ENCODE data around the gene LRRC34.

LRRC34 gene

GRCh38 chr3:169790687-169791429 is 21.8 kb downstream of the LRRC34 start:
- Mint-ChIP-seq H3K4me1 (ENCODE audit: low read depth) (peaks cover 14% of the 10 kb centered on the region), H3K27me3 (ENCODE audit: low read depth) (no peaks in the 10 kb centered on the region), H3K9me3 (no peaks in the 10 kb centered on the region), H3K4me3 (no peak overlapping the region), H3K27ac (no peak overlapping the region), H3K36me3 (ENCODE audit: low read depth) (peaks cover 42% of the 10 kb centered on the region)
- DNase-seq (ENCODE audit: low spot score) = no peak

- no peaks in the 10 kb centered on the region for H3K27me3 Mint-ChIP-seq (ENCODE audit: low read depth)
- H3K36me3 Mint-ChIP-seq (ENCODE audit: low read depth) = peaks cover 45% of the 10 kb centered on the region
- no peak overlapping the region for H3K27ac Mint-ChIP-seq
- no peak overlapping the region for H3K4me3 Mint-ChIP-seq
- H3K9me3 Mint-ChIP-seq = no peaks in the 10 kb centered on the region
- H3K4me1 Mint-ChIP-seq (ENCODE audit: low read depth) = peaks cover 13% of the 10 kb centered on the region
- DNase-seq (ENCODE audit: low spot score) = no peak
These were observed 22.5 kb downstream of the LRRC34 start for GRCh38 chr3:169790219-169790618.

GRCh38 chr3:169787791-169788190 is 24.9 kb downstream of the LRRC34 start:
- H3K36me3 Mint-ChIP-seq (ENCODE audit: low read depth) = peaks cover 43% of the 10 kb centered on the region

GRCh38 chr3:169787120-169787519 is 25.6 kb downstream of the LRRC34 start:
- H3K27ac Mint-ChIP-seq = no peak overlapping the region
- H3K27me3 Mint-ChIP-seq (ENCODE audit: low read depth) = no peaks in the 10 kb centered on the region
- H3K9me3 Mint-ChIP-seq = no peaks in the 10 kb centered on the region
- peaks cover 17% of the 10 kb centered on the region for H3K4me1 Mint-ChIP-seq (ENCODE audit: low read depth)
- peaks cover 43% of the 10 kb centered on the region for H3K36me3 Mint-ChIP-seq (ENCODE audit: low read depth)
- DNase-seq (ENCODE audit: low spot score) = no peak
- no peak overlapping the region for H3K4me3 Mint-ChIP-seq

More at GRCh38 chr3:169787791-169788190, 24.9 kb downstream of the LRRC34 start:
- Mint-ChIP-seq H3K9me3 (no peaks in the 10 kb centered on the region), H3K27ac (no peak overlapping the region), H3K27me3 (ENCODE audit: low read depth) (no peaks in the 10 kb centered on the region), H3K4me3 (no peak overlapping the region), H3K4me1 (ENCODE audit: low read depth) (peaks cover 15% of the 10 kb centered on the region)
- no peak for DNase-seq (ENCODE audit: low spot score)

DNA sequence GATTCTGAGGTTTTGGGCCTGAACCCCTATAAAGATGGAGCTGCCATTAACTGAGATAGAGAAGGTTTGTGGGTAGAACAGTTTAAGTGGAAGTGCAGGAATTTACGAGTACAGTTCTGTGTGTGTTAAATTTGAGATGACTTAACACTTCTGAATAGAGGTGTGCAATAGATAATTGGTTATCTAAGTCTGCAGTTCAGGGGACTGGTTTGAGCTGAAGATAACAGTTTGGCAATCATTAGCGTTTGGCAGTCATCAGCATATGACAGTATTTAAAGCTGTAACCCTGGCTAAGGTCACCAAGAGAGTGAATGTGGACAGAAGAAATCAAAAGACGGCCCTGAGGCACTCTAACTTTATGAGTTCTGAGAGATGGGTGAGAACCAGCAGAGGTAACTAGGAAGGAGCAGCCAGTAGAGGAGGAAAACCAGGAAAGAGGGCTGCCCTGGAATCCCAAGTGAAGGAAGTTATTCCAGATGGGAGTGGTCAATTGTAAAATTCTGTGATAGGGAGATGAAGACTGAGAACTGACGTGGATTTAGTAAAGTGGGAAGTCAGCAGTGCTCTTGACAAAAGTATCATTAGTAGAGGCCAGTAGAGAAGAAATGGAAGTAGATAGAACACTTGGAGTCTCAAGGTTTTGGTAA is 31.4 kb downstream of the LRRC34 start:
- peak overlapping the region; percentile 67 for H3K27ac Mint-ChIP-seq
- H3K9me3 Mint-ChIP-seq = no peaks in the 10 kb centered on the region
- peaks cover 39% of the 10 kb centered on the region for H3K4me1 Mint-ChIP-seq (ENCODE audit: low read depth)
- peaks cover 55% of the 10 kb centered on the region for H3K36me3 Mint-ChIP-seq (ENCODE audit: low read depth)
- DNase-seq (ENCODE audit: low spot score) = no peak
- peak overlapping the region; percentile 75 for H3K4me3 Mint-ChIP-seq
- no peaks in the 10 kb centered on the region for H3K27me3 Mint-ChIP-seq (ENCODE audit: low read depth)

DNA sequence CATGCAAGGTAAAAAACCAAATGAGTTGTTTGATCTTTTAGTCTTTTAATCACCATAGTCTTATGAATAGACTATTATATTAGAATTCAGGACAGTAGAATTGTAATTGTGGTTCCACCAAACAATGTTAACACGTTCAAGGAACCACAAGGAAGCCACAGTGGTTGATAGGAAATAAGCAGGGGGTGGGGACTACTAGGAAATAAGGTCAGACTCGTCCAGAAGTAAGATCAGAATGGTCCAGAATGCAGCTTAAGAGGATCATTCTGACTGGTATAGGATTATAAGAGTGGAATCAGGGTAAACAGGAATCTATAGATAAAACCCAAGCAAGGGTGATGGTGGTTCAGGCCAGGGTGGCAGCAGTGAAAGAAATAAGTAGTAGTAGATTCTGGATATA is 32.0 kb downstream of the LRRC34 start:
- H3K36me3 Mint-ChIP-seq (ENCODE audit: low read depth) = peaks cover 54% of the 10 kb centered on the region

DNA sequence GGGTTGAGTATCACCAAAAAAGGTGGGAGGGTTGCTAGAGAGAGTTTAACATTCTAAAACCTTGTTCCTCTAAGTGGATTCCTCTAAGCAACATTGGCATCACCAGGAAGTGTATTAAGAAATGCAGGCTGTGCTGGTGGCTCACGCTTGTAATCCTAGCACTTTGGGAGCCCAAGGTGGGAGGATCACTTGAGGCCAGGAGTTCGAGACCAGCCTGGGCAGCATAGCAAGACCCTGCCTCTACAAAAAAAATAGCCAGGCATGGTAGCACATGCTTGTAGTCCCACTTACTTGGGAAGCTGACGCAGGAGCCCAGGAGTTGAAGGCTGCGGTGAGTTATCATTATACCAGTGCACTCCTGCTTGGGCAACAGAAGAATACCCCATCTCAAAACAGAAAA is 34.9 kb downstream of the LRRC34 start:
- Mint-ChIP-seq H3K4me3 (no peak overlapping the region), H3K27me3 (ENCODE audit: low read depth) (no peaks in the 10 kb centered on the region), H3K4me1 (ENCODE audit: low read depth) (peaks cover 56% of the 10 kb centered on the region), H3K27ac (no peak overlapping the region), H3K9me3 (no peaks in the 10 kb centered on the region), H3K36me3 (ENCODE audit: low read depth) (peaks cover 67% of the 10 kb centered on the region)
- no peak for DNase-seq (ENCODE audit: low spot score)

More for the DNA sequence above, 32.0 kb downstream of the LRRC34 start:
- no peak for DNase-seq (ENCODE audit: low spot score)
- H3K9me3 Mint-ChIP-seq = no peaks in the 10 kb centered on the region
- H3K27me3 Mint-ChIP-seq (ENCODE audit: low read depth) = no peaks in the 10 kb centered on the region
- peak overlapping the region; percentile 75 for H3K4me3 Mint-ChIP-seq
- peaks cover 43% of the 10 kb centered on the region for H3K4me1 Mint-ChIP-seq (ENCODE audit: low read depth)
- peak overlapping the region; percentile 67 for H3K27ac Mint-ChIP-seq

DNA sequence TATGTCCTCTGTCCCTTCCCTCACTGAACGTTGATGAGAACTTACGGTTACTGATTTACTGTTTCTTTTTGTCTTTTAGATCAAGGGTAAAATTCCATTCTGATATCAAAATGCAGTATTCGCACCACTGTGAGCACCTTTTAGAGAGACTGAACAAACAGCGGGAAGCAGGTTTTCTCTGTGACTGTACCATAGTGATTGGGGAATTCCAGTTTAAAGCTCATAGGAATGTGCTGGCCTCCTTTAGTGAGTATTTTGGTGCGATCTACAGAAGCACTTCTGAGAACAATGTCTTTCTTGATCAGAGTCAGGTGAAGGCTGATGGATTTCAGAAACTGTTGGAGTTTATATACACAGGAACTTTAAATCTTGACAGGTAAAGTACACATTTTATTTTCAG is 38.5 kb downstream of the LRRC34 start:
- Mint-ChIP-seq H3K4me1 (ENCODE audit: low read depth) (peaks cover 43% of the 10 kb centered on the region), H3K36me3 (ENCODE audit: low read depth) (peaks cover 42% of the 10 kb centered on the region), H3K9me3 (no peaks in the 10 kb centered on the region), H3K27me3 (ENCODE audit: low read depth) (no peaks in the 10 kb centered on the region), H3K27ac (peak overlapping the region; percentile 100), H3K4me3 (peak overlapping the region; percentile 96)
- no peak for DNase-seq (ENCODE audit: low spot score)

DNA sequence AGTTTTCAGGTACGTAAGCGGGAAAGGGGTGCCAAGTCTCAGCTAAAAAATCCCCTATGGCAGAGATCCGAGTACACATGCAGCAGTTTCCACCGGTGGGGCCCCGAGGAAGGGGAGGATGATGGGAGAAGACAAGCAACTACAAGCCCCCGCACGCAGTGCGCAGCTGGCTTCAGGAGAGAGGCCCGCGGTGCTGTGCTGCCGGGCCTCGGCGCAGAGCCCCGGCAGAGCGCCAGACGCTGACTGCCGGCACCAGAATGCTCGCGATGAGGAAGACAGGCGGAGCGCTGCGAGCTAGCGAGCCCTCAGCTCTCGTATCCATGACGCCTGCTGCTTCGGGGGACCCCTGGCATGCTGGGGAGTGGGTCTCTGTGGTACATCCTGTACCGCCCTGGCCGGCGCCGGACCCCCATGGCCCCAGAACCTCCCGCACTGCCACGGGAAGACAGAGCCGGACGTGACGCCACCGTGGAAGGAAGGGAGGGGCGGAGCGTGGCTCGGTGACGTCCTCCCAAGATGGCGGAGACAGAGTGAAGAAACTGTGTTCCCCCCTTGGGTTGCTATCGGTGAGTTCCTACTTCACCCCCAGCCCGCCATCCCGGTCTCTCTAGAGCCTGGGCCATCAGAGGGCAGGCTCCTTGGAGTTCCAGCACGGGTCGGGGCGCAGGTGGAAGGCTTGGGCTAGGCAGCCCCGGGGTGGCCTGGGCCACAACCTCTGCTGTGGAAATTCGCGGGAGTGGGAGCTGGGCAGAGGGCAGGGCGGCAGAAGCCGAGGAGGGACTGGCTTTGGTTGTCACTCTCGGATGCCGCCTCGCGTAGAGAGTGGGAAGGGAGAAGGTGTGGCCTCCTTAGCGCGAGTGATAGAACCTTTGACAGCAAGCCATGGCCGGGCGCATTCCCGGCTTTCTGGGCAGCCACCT is 39.5 kb downstream of the LRRC34 start, which contains the start of gene MYNN:
Gene MYNN, plus strand, starts transcription at position 500 of the 920 bp plus-strand sequence. CDS start 900 bp downstream, outside the sequence.
- peaks cover 38% of the 10 kb centered on the region for H3K4me1 Mint-ChIP-seq (ENCODE audit: low read depth)
- H3K36me3 Mint-ChIP-seq (ENCODE audit: low read depth) = peaks cover 36% of the 10 kb centered on the region
- H3K4me3 Mint-ChIP-seq = peak within 1 kb of the TSS; percentile 96
- H3K27ac Mint-ChIP-seq = peak within 1 kb of the TSS; percentile 100
- H3K27me3 Mint-ChIP-seq (ENCODE audit: low read depth) = no peaks in the 10 kb centered on the region
- DNase-seq (ENCODE audit: low spot score) = peak; percentile 92
- no peaks in the 10 kb centered on the region for H3K9me3 Mint-ChIP-seq

GRCh38 chr3:169772305-169772896 is 40.3 kb downstream of the LRRC34 start:
- no peak for DNase-seq (ENCODE audit: low spot score)
- peaks cover 30% of the 10 kb centered on the region for H3K36me3 Mint-ChIP-seq (ENCODE audit: low read depth)

GRCh38 chr3:169771497-169772304 is 41.0 kb downstream of the LRRC34 start:
- peak; percentile 64 for DNase-seq (ENCODE audit: low spot score)

More at GRCh38 chr3:169772305-169772896, 40.3 kb downstream of the LRRC34 start:
- H3K9me3 Mint-ChIP-seq = no peaks in the 10 kb centered on the region
- H3K4me3 Mint-ChIP-seq = peak overlapping the region; percentile 96
- H3K27me3 Mint-ChIP-seq (ENCODE audit: low read depth) = no peaks in the 10 kb centered on the region
- peak overlapping the region; percentile 100 for H3K27ac Mint-ChIP-seq
- H3K4me1 Mint-ChIP-seq (ENCODE audit: low read depth) = peaks cover 35% of the 10 kb centered on the region

GRCh38 chr3:169769287-169770181 is 43.2 kb downstream of the LRRC34 start, which contains the start of gene ACTRT3:
ACTRT3 (minus strand) TSS chr3:169769561; CDS start chr3:169769520, 41 bp downstream.
- DNase-seq (ENCODE audit: low spot score) = peak; percentile 67
- Mint-ChIP-seq H3K4me3 (peak within 1 kb of the TSS; percentile 88), H3K27ac (peak within 1 kb of the TSS; percentile 81), H3K27me3 (ENCODE audit: low read depth) (no peaks in the 10 kb centered on the region), H3K4me1 (ENCODE audit: low read depth) (peaks cover 23% of the 10 kb centered on the region), H3K36me3 (ENCODE audit: low read depth) (peaks cover 12% of the 10 kb centered on the region), H3K9me3 (no peaks in the 10 kb centered on the region)

More at GRCh38 chr3:169771497-169772304, 41.0 kb downstream of the LRRC34 start:
- Mint-ChIP-seq H3K4me1 (ENCODE audit: low read depth) (peaks cover 32% of the 10 kb centered on the region), H3K4me3 (peak overlapping the region; percentile 96), H3K27me3 (ENCODE audit: low read depth) (no peaks in the 10 kb centered on the region), H3K27ac (peak overlapping the region; percentile 100), H3K9me3 (no peaks in the 10 kb centered on the region), H3K36me3 (ENCODE audit: low read depth) (peaks cover 24% of the 10 kb centered on the region)

Data from T-helper 2 cell treated with Interferon-gamma antibody and Interleukin-4, amounts not matched to agents 5 μg/mL and 100 μg/mL, for 36 hours (primary cell).